Thoracic aorta (tissue), 2 donors: ENCODE data around the gene TOR1A. TPM values are rescaled to one million over a fixed set of nuclear protein-coding genes. Genes with fewer than 3 reads are reported as not detected.

Source experiments
- ATAC-seq: fragments of 150-250 bp; one replicate; pipeline ENCODE4 v1.8.0; 2017; ENCODE audit warnings: low read depth; ENCODE audit not compliant: insufficient number of reproducible peaks, low FRiP score
- DNase-seq: peaks from one replicate; pipeline ENCODE4 v3.0.0-alpha.2; 2020; ENCODE audit warnings: low spot score
- H3K27ac ChIP-seq, 2 donors: fragments of 200-600 bp; sonication (generic); 1 replicate in 1 of 2; 2 replicates in 1 of 2; pipeline ENCODE4 v1.5.1; 2016; ENCODE audit warnings: mild to moderate bottlenecking in 2 of 2, moderate library complexity in 2 of 2
- H3K27me3 ChIP-seq: fragments of 200-600 bp; sonication (generic); replicated peaks from 2 replicates; pipeline ENCODE4 v1.6.0; 2016; ENCODE audit warnings: mild to moderate bottlenecking; ENCODE audit not compliant: insufficient read depth
- H3K36me3 ChIP-seq: fragments of 200-600 bp; sonication (generic); one replicate; pipeline ENCODE4 v1.5.1; 2016
- H3K4me1 ChIP-seq, 2 donors: fragments of 200-600 bp; sonication (generic); 1 replicate in 1 of 2; 2 replicates in 1 of 2; pipeline versions ENCODE4 v1.5.1 to v1.6.0; 2016; ENCODE audit warnings: low read depth in 2 of 2, mild to moderate bottlenecking in 1 of 2; ENCODE audit not compliant: control insufficient read depth in 1 of 2
- H3K4me3 ChIP-seq: fragments of 200-600 bp; sonication (generic); 2 replicates; pipeline ENCODE4 v1.5.1; 2016; ENCODE audit warnings: mild to moderate bottlenecking
- H3K9me3 ChIP-seq: fragments of 200-600 bp; sonication (generic); 2 replicates; pipeline ENCODE4 v1.5.1; 2016
- total RNA-seq, 2 donors: library from RNA; depleted of rRNA; stranded (reverse); fragments of >200 nt; gene quantifications; one replicate each; pipeline versions ENCODE4 v1.1.0 to v1.2.3, GENCODE V29; 2016
- TF ChIP-seq, protein P1 (sequence below): fragments of 200-600 bp; sonication (generic); IDR thresholded peaks from one replicate; pipeline ENCODE4 v1.5.1; 2019; ENCODE audit warnings: antibody characterized with exemption

Gene TOR1A
- total RNA-seq, 2 donors from 2014 or later, result 36.1 to 39.3 TPM

DNA sequence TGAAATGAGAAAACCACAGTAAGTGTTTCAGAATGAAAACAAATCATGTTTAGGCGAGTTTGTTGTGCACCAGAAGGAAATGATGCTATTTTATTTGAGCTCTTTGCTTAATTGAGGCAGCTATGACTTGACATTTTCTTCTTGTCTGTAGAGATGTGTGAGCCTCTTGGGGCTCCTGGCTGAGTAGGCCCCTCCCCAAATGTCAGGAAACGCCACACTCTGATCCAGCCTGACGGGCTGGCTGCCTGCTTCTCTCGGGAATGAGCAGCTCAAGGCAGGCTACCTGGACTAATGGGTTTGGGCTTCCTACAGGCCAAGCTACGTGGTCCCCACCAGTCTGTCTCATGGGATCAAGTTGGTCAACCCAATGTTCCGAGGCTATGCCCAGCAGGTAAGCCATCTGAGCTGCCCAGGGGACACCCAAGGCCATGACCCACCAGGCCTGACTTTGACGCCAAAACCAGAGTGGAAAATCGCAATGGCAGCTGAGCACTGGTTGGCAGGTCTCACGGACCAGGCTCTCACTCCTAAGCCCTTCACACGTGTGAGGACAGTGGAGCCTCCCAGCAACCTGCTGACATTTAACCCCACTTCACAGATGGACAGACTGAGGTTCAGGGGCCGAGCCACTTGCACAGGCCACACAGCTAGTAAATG, 41.2 kb upstream of the TOR1A start:
- H3K36me3 ChIP-seq, result peaks cover 44% of the 10 kb centered on the region
- H3K27me3 ChIP-seq, result no peaks in the 10 kb centered on the region

DNA sequence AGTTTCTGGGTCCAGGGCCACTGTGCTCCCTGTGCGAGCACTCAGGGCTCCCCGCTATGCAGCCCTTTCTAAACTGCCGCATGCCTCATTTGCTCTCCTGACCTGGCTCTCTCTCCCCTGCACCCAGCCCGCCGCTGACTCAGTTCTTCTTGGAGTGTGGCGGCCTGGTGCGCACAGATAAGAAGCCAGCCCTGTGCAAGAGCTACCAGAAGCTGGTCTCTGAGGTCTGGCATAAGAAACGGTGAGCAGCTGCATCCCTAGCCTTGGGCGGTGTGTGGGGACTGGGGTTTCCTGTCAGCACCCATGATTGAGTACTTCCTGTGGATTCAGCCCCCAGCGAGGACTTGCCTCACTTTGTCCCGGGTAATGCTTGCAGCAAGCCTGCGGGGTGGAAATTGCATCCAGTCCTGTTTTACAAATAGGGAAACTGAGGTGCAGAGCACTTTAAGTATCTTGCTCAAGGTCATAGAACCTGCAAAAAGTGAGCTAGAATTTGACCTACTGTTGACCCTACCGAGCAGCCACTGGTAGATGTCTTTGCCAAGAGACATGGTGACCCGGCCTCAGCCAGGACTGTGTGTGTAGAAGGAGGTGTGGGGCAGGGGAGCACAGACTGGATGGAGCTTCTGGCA, 39.2 kb upstream of the TOR1A start:
- H3K9me3 ChIP-seq, result no peaks in the 10 kb centered on the region
- TF ChIP-seq, protein P1, sequence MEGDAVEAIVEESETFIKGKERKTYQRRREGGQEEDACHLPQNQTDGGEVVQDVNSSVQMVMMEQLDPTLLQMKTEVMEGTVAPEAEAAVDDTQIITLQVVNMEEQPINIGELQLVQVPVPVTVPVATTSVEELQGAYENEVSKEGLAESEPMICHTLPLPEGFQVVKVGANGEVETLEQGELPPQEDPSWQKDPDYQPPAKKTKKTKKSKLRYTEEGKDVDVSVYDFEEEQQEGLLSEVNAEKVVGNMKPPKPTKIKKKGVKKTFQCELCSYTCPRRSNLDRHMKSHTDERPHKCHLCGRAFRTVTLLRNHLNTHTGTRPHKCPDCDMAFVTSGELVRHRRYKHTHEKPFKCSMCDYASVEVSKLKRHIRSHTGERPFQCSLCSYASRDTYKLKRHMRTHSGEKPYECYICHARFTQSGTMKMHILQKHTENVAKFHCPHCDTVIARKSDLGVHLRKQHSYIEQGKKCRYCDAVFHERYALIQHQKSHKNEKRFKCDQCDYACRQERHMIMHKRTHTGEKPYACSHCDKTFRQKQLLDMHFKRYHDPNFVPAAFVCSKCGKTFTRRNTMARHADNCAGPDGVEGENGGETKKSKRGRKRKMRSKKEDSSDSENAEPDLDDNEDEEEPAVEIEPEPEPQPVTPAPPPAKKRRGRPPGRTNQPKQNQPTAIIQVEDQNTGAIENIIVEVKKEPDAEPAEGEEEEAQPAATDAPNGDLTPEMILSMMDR, result no peak
- H3K36me3 ChIP-seq, result peaks cover 52% of the 10 kb centered on the region
- no peaks in the 10 kb centered on the region for H3K4me1 ChIP-seq
- no peaks in the 10 kb centered on the region for H3K27me3 ChIP-seq
- DNase-seq (no peak), ATAC-seq (no peak)
- H3K27ac ChIP-seq, result no peak overlapping the region
- H3K4me3 ChIP-seq, result no peak overlapping the region

More for the DNA sequence above, 41.2 kb upstream of the TOR1A start:
- no peak overlapping the region for H3K27ac ChIP-seq
- ATAC-seq, result no peak
- no peak for DNase-seq
- TF ChIP-seq, protein P1, result no peak
- no peaks in the 10 kb centered on the region for H3K4me1 ChIP-seq
- H3K9me3 ChIP-seq, result no peaks in the 10 kb centered on the region
- H3K4me3 ChIP-seq, result no peak overlapping the region

GRCh38 chr9:129861447-129861827, 37.5 kb upstream of the TOR1A start:
- no peaks in the 10 kb centered on the region for H3K27me3 ChIP-seq
- H3K4me3 ChIP-seq, result no peak overlapping the region
- H3K4me1 ChIP-seq, result peaks cover 2 to 14% of the 10 kb centered on the region in 2 donors
- DNase-seq (no peak), ATAC-seq (no peak)
- H3K9me3 ChIP-seq, result no peaks in the 10 kb centered on the region
- TF ChIP-seq, protein P1, result no peak
- no peak overlapping the region for H3K27ac ChIP-seq
- peaks cover 44% of the 10 kb centered on the region for H3K36me3 ChIP-seq

- TF ChIP-seq, protein P1, result no peak
- no peak for DNase-seq
- Histone ChIP-seq H3K27ac (no peak overlapping the region), H3K9me3 (no peaks in the 10 kb centered on the region), H3K4me1 (peaks cover 7 to 20% of the 10 kb centered on the region in 2 donors), H3K27me3 (no peaks in the 10 kb centered on the region), H3K4me3 (no peak overlapping the region), H3K36me3 (peaks cover 42% of the 10 kb centered on the region)
- no peak for ATAC-seq
Measured at GRCh38 chr9:129860653-129861446, 36.9 kb upstream of the TOR1A start.
